Dermis microvascular lymphatic vessel endothelial cell (primary cell): ENCODE data around the gene ICOSLG. TPM values are rescaled to one million over a fixed set of nuclear protein-coding genes. Genes with fewer than 3 reads are reported as not detected.
"Not testable (repeated sequence)": the region's sequence is repeated elsewhere in the genome, so short reads cannot be mapped to it uniquely, and the experiment has no call there.

ENCODE experiments used
- DNase-seq, 2 donors: peaks; one replicate each; pipeline versions ENCODE4 v3.0.0 to v3.0.0-alpha.2; 2010; ENCODE audit warnings: low read depth in 2 of 2
- total RNA-seq: library from RNA; depleted of rRNA; stranded (reverse); fragments of >200 nt; gene quantifications from 2 replicates; pipeline ENCODE4 v1.2.1, GENCODE V29; 2014

Gene ICOSLG
- total RNA-seq, 1 donor from 2014 or later, result 0.51 TPM

- DNase-seq, result not testable (repeated sequence)
Measured at GRCh38 chr21:44227614-44228013, 13.1 kb downstream of the ICOSLG start.

GRCh38 chr21:44225605-44226004, 15.1 kb downstream of the ICOSLG start:
- not testable (repeated sequence) for DNase-seq

GRCh38 chr21:44223334-44223733, 17.4 kb downstream of the ICOSLG start:
- not testable (repeated sequence) for DNase-seq

- not testable (repeated sequence) for DNase-seq
Measured at GRCh38 chr21:44220674-44221073, 20.1 kb downstream of the ICOSLG start.

- DNase-seq, result not testable (repeated sequence)
Measured at GRCh38 chr21:44218461-44218860, 22.3 kb downstream of the ICOSLG start.

GRCh38 chr21:44211978-44212377, 28.8 kb downstream of the ICOSLG start:
- not testable (repeated sequence) for DNase-seq

- DNase-seq, result not testable (repeated sequence)
Measured at GRCh38 chr21:44211574-44211973, 29.2 kb downstream of the ICOSLG start.

GRCh38 chr21:44207860-44208646, 32.7 kb downstream of the ICOSLG start:
- peak in 1 of 2 donors; percentile 18 for DNase-seq

- not testable (repeated sequence) for DNase-seq
Measured at GRCh38 chr21:44206698-44207676, 33.8 kb downstream of the ICOSLG start.

- DNase-seq, result not testable (repeated sequence)
Measured at GRCh38 chr21:44206187-44206586, 34.6 kb downstream of the ICOSLG start.

- DNase-seq, result not testable (repeated sequence)
Measured at GRCh38 chr21:44202590-44203299, 38.0 kb downstream of the ICOSLG start.

- DNase-seq, result not testable (repeated sequence)
Measured at GRCh38 chr21:44199997-44200396, 40.7 kb downstream of the ICOSLG start.

- no peak for DNase-seq
Measured at GRCh38 chr21:44199448-44199847, 41.3 kb downstream of the ICOSLG start.

GRCh38 chr21:44197156-44197516, 43.6 kb downstream of the ICOSLG start:
- not testable (repeated sequence) for DNase-seq

GRCh38 chr21:44196212-44197155, 44.3 kb downstream of the ICOSLG start:
- DNase-seq, result not testable (repeated sequence)

GRCh38 chr21:44194888-44195287, 45.9 kb downstream of the ICOSLG start:
- not testable (repeated sequence) for DNase-seq

- not testable (repeated sequence) for DNase-seq
Measured at GRCh38 chr21:44194451-44194850, 46.3 kb downstream of the ICOSLG start.

- not testable (repeated sequence) for DNase-seq
Measured at GRCh38 chr21:44193108-44193507, 47.6 kb downstream of the ICOSLG start.

GRCh38 chr21:44190349-44191271, 50.1 kb downstream of the ICOSLG start:
- not testable (repeated sequence) for DNase-seq
